GM12878 (cell line): Measurements from ENCODE around the gene MALT1.

ENCODE experiments used
- PAX5 ChIP-seq: IDR thresholded peaks from 2 replicates; pipeline ENCODE4 v1.6.1; 2011; ENCODE audit warnings: low read depth, low read length, borderline replicate concordance
- SIX5 ChIP-seq: IDR thresholded peaks from 2 replicates; pipeline ENCODE4 v1.6.1; 2011; ENCODE audit warnings: mild to moderate bottlenecking, low read depth, low read length, moderate library complexity; ENCODE audit not compliant: severe bottlenecking
- SMC3 ChIP-seq: IDR thresholded peaks from 2 replicates; pipeline ENCODE4 v1.6.1; 2011; ENCODE audit warnings: low read length, improper control_type of control experiment, borderline replicate concordance
- YY1 ChIP-seq: IDR thresholded peaks from 2 replicates; pipeline ENCODE4 v1.6.1; 2011; ENCODE audit warnings: low read depth, mild to moderate bottlenecking, low read length
- TF ChIP-seq, protein P1 (sequence below): fragments of 450-650 bp; IDR thresholded peaks from 2 replicates; pipeline ENCODE4 v1.6.1; 2017; ENCODE audit warnings: mild to moderate bottlenecking

DNA sequence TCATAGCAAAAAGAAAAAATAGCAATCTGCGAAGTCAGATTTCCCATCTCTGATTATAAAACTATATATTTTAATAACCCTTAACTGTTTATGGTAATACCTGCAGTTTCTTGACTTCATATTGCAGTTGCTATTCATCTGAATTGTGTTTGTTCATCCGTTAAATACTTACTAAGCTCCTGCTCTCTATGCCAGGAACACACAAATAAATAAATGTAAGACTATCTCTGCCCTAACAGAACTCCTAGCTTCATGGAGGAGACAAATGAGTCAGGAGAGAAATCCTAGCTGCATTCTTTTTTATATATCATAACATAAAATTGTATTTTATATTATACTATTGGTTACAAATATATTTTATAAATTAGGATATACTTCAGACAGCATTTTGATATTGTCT is 61.2 kb downstream of the MALT1 start:
- TF ChIP-seq, protein P1, sequence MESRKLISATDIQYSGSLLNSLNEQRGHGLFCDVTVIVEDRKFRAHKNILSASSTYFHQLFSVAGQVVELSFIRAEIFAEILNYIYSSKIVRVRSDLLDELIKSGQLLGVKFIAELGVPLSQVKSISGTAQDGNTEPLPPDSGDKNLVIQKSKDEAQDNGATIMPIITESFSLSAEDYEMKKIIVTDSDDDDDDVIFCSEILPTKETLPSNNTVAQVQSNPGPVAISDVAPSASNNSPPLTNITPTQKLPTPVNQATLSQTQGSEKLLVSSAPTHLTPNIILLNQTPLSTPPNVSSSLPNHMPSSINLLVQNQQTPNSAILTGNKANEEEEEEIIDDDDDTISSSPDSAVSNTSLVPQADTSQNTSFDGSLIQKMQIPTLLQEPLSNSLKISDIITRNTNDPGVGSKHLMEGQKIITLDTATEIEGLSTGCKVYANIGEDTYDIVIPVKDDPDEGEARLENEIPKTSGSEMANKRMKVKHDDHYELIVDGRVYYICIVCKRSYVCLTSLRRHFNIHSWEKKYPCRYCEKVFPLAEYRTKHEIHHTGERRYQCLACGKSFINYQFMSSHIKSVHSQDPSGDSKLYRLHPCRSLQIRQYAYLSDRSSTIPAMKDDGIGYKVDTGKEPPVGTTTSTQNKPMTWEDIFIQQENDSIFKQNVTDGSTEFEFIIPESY = no peak
- TF ChIP-seq PAX5 (no peak), YY1 (no peak), SMC3 (no peak), SIX5 (no peak)
